Stomach (tissue), 4 donors: ENCODE measurements around the gene SLC25A20.

Experiments used
- EP300 ChIP-seq: sonication (generic); formaldehyde crosslinking; IDR thresholded peaks from one replicate; pipeline ENCODE4 v1.6.1; 2017; ENCODE audit warnings: antibody characterized with exemption
- POLR2A ChIP-seq, 4 donors: fragments of 450-650 bp; IDR thresholded peaks; one replicate each; pipeline ENCODE4 v1.6.1; 2016; ENCODE audit warnings: antibody characterized with exemption in 4 of 4, control low read depth in 2 of 4, mild to moderate bottlenecking in 1 of 4, moderate library complexity in 1 of 4
- POLR2AphosphoS5 ChIP-seq, 3 donors: sonication (generic); formaldehyde crosslinking; IDR thresholded peaks; one replicate each; pipeline ENCODE4 v1.6.1; 2016; ENCODE audit warnings: antibody characterized with exemption in 3 of 3
- TF ChIP-seq, protein P1 (sequence below), 7 experiments: fragments of 450-650 bp in 4 of 7; fragments of 200-600 bp in 3 of 7; sonication (generic) in 3 of 7; IDR thresholded peaks; one replicate each; pipeline ENCODE4 v1.5.1; 2016 to 2019; ENCODE audit warnings: antibody characterized with exemption in 7 of 7, control low read depth in 2 of 7, mild to moderate bottlenecking in 1 of 7

DNA sequence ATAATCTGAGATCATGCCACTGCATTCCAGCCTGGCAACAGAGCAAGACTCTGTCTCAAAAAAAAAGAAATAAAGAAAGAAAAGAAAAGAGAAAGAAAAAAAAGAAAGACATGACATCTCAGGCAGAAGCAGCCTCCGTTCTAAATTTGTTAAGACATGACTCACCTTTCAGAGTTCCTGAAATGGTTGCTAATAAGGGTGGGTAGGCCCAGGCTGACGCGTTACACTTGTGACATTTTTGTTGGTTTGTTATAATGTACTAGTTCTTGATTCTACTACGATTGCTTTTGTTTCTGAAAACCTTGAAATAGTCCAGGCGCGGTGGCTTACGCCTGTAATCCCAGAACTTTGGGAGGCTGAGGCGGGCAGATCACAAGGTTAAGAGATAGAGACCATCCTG lies 21.0 kb downstream of the SLC25A20 start:
- TF ChIP-seq POLR2A (IDR thresholded peaks at IDR 0.05) (no peak), POLR2AphosphoS5 (IDR thresholded peaks at IDR 0.05) (no peak), EP300 (no peak)
- TF ChIP-seq, protein P1, sequence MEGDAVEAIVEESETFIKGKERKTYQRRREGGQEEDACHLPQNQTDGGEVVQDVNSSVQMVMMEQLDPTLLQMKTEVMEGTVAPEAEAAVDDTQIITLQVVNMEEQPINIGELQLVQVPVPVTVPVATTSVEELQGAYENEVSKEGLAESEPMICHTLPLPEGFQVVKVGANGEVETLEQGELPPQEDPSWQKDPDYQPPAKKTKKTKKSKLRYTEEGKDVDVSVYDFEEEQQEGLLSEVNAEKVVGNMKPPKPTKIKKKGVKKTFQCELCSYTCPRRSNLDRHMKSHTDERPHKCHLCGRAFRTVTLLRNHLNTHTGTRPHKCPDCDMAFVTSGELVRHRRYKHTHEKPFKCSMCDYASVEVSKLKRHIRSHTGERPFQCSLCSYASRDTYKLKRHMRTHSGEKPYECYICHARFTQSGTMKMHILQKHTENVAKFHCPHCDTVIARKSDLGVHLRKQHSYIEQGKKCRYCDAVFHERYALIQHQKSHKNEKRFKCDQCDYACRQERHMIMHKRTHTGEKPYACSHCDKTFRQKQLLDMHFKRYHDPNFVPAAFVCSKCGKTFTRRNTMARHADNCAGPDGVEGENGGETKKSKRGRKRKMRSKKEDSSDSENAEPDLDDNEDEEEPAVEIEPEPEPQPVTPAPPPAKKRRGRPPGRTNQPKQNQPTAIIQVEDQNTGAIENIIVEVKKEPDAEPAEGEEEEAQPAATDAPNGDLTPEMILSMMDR (IDR thresholded peaks at IDR 0.05) = no peak
